Glutamatergic neuron (in vitro differentiated cells): ENCODE data around the gene TMEM256. TPM values are rescaled to one million over a fixed set of nuclear protein-coding genes. Genes with fewer than 3 reads are reported as not detected.

Experiments used
- DNase-seq: peaks from one replicate; pipeline ENCODE4 v3.0.0; 2022
- H3K27ac Mint-ChIP-seq: one replicate; pipeline ENCODE4 v1.8.0; 2020; ENCODE audit warnings: mild to moderate bottlenecking, mixed read lengths, inconsistent platforms; ENCODE audit not compliant: unreplicated experiment
- H3K27me3 Mint-ChIP-seq: one replicate; pipeline ENCODE4 v1.8.0; 2020; ENCODE audit warnings: mild to moderate bottlenecking, moderate library complexity, mixed read lengths, inconsistent platforms; ENCODE audit not compliant: unreplicated experiment
- H3K36me3 Mint-ChIP-seq: one replicate; pipeline ENCODE4 v1.8.0; 2020; ENCODE audit warnings: mild to moderate bottlenecking, mixed read lengths, inconsistent platforms; ENCODE audit not compliant: unreplicated experiment
- H3K4me1 Mint-ChIP-seq: one replicate; pipeline ENCODE4 v1.8.0; 2020; ENCODE audit warnings: mild to moderate bottlenecking, low read depth, mixed read lengths, inconsistent platforms; ENCODE audit not compliant: unreplicated experiment
- H3K4me3 Mint-ChIP-seq: one replicate; pipeline ENCODE4 v1.8.0; 2020; ENCODE audit warnings: mild to moderate bottlenecking, mixed read lengths, inconsistent platforms; ENCODE audit not compliant: unreplicated experiment
- H3K9me3 Mint-ChIP-seq: one replicate; pipeline ENCODE4 v1.8.0; 2020; ENCODE audit warnings: mild to moderate bottlenecking, moderate library complexity, mixed read lengths, inconsistent platforms; ENCODE audit not compliant: unreplicated experiment
- total RNA-seq: library from RNA; stranded (reverse); fragmentation: NEBNext Ultra II Directional; extraction: Animal tissue kit (Norgen Biotek cat#: 25700); gene quantifications from one replicate; pipeline ENCODE4 v1.2.1, GENCODE V29; 2021; ENCODE audit not compliant: unreplicated experiment
- TF ChIP-seq, protein P1 (sequence below): fragments of 200-600 bp; sonication (generic); IDR thresholded peaks from one replicate; pipeline ENCODE4 v1.5.0; 2021; ENCODE audit not compliant: partially characterized antibody, unreplicated experiment

The TMEM256 gene
- total RNA-seq, 1 donor from 2014 or later, result 51.6 TPM

DNA sequence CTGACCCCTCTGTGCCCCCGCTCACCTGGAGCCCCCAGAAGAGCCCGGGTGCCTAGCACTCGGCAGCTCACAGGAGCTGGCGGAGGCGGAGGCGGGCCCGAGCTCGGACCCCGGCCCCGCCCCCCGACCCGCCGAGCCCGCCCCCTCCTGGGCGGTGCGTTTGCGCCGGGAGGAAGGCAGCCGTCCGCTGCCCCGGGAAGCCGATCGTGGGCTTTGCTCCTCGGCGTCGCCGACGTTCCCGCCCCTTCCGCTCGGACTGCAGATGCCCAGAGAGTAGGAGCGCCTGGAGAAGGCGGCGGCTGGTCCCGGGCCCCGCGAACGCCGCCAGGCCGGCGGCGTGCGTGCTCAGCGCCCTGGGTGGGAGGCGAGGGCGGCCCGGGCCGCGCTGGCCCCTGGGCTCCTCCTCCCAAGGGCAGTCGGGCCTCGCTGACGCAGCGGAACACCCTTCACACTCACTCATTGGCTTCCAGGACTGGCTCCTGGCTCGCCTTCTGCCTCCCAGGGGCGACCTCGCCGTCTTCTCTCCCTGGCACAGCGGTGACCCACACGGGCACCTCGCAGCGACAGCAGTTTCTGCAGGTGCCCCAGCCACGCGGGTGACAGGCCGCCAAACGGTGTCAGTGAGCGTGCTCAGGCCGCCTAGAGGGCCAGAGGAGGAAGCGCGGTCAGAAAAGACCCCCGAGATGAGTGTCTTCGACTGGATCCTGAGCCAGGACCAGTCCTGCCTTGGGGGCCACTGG lies 9.3 kb downstream of the TMEM256 start, which contains the start of gene PLSCR3:
TSS of gene PLSCR3 (minus strand) at position 74 of the 740 bp plus-strand sequence. CDS start 415 bp downstream, outside the sequence.
- Mint-ChIP-seq H3K36me3 (peaks cover 1% of the 10 kb centered on the region), H3K9me3 (peaks cover 10% of the 10 kb centered on the region), H3K4me1 (peaks cover 6% of the 10 kb centered on the region), H3K4me3 (peak within 1 kb of the TSS; percentile 90), H3K27me3 (peaks cover 10% of the 10 kb centered on the region), H3K27ac (peak within 1 kb of the TSS; percentile 97)
- peak; percentile 91 for DNase-seq
- TF ChIP-seq, protein P1, sequence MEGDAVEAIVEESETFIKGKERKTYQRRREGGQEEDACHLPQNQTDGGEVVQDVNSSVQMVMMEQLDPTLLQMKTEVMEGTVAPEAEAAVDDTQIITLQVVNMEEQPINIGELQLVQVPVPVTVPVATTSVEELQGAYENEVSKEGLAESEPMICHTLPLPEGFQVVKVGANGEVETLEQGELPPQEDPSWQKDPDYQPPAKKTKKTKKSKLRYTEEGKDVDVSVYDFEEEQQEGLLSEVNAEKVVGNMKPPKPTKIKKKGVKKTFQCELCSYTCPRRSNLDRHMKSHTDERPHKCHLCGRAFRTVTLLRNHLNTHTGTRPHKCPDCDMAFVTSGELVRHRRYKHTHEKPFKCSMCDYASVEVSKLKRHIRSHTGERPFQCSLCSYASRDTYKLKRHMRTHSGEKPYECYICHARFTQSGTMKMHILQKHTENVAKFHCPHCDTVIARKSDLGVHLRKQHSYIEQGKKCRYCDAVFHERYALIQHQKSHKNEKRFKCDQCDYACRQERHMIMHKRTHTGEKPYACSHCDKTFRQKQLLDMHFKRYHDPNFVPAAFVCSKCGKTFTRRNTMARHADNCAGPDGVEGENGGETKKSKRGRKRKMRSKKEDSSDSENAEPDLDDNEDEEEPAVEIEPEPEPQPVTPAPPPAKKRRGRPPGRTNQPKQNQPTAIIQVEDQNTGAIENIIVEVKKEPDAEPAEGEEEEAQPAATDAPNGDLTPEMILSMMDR, result peak; percentile 70

DNA sequence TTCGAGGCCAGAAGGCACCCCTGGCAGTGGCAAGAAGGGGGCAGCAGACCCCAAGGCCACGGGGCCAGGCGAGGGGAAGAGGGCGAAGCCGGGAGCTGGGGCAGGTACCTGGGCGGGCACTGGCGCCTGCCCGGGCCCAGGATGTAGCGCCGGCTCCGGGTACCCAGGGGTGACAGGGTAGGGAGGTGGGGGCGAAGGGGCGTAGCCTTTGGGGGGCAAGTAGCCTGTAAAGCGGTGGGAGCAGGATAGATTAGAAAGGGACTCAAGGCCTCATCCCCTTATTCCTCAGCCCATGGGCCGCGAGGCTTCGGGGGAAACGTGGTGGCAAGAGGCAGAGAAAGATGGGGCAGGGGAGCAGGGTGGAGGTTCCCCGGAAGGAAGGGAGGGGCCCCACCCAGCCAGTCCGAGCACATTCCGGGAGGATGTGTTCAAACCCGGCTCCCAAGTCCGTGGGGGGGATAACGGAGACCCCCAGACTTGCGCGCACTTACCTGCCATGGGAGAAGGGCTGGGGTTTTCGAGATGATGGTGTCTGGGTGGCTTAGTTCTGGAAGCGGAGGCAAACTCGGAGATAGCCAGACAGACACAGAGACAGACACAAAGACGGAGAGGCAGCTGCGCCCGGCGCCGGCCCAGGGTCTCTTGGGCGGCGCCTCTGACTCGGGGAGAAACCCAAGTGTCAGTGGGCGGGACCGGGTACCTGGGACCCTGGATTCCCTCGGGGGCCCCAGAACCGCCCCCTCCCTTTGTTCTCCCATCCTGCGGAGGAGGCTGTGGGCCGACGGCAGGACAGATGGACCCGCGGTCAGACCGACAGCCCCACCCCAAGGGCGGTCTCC lies 10.1 kb downstream of the TMEM256 start:
- peaks cover 9% of the 10 kb centered on the region for H3K9me3 Mint-ChIP-seq

DNA sequence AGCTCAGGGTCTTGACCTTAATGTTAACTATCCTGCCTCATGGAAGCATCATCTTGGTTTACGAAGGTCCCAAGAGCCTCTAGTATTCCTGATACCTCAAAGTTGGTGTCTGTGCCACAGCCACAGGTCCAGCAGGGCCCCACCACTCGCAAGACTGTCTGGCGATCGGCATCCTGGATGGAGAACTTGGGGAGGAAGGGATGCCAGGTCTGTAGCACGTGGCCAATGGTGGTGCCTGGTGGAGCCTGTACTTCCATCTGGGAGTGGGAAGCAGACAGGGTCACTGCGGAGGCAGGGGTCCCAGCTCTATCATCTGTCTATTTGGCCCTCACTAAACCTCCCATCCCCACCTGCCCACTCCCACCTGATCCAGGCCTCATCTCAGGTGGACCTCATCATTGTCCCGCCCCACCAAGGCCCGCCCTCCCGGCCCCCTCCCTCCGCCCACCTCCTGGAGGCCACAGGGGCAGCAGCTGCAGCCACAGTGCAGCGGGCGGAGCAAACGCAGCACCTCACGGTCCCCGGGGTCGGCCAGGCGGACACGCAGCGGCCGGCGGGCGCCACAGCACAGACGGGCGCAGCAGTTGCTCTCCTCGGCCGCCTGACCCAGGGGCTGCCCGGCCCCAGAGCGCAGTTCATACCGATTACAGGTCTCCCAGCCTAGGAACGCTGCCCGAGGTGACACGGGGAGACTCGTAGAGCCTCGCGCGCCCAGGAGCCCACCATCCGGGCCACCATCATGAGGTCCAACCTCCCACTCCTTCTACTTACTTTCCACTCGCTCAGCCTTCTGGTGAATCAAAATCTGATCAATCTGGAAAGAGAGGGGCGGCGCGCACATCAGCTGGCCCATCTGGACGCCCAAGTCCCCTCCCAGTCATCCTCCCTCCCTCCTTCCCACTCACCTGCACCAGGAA lies 10.9 kb downstream of the TMEM256 start:
- Mint-ChIP-seq H3K4me3 (peak overlapping the region; percentile 88), H3K36me3 (peaks cover 6% of the 10 kb centered on the region), H3K27me3 (peaks cover 9% of the 10 kb centered on the region), H3K27ac (peak overlapping the region; percentile 76), H3K9me3 (peaks cover 9% of the 10 kb centered on the region), H3K4me1 (peaks cover 6% of the 10 kb centered on the region)
- peak; percentile 69 for DNase-seq
- TF ChIP-seq, protein P1, result no peak

More for the DNA sequence above, 10.1 kb downstream of the TMEM256 start:
- peaks cover 6% of the 10 kb centered on the region for H3K36me3 Mint-ChIP-seq
- peaks cover 9% of the 10 kb centered on the region for H3K27me3 Mint-ChIP-seq
- peaks cover 6% of the 10 kb centered on the region for H3K4me1 Mint-ChIP-seq
- TF ChIP-seq, protein P1, result peak; percentile 21
- H3K27ac Mint-ChIP-seq, result peak overlapping the region; percentile 88
- DNase-seq, result peak; percentile 42
- peak overlapping the region; percentile 90 for H3K4me3 Mint-ChIP-seq

DNA sequence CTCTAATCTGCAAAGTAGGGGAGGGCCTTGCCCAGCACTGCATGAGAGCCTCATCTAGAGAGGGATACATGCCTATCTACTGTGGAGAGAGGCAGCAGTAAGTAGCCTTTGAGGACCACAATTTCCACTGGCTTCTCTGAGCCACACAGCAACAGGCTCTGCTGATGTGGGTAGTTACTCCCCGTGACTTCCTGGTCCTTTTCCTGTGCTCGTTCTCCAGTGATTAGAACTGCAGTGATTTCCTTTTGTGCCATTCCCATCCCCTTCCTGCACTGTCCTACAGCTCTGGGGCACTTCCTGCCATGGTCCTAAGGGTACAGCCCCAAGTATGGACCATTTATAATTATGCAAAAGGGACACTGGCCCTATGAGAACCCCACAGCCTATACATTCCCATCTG lies 12.6 kb downstream of the TMEM256 start:
- Mint-ChIP-seq H3K27ac (no peak overlapping the region), H3K4me3 (peak overlapping the region; percentile 15), H3K4me1 (peaks cover 6% of the 10 kb centered on the region), H3K9me3 (peaks cover 11% of the 10 kb centered on the region), H3K27me3 (peaks cover 9% of the 10 kb centered on the region), H3K36me3 (peaks cover 6% of the 10 kb centered on the region)
- TF ChIP-seq, protein P1, result no peak
- DNase-seq, result no peak
